ENCODE measurements around the gene FAM25G. TPM values are rescaled to one million over a fixed set of nuclear protein-coding genes. Genes with fewer than 3 reads are reported as not detected.

Gene FAM25G
- total and polyA plus RNA-seq, 2 of the 8 experiments (the other 6 are each of a cell fraction or from before 2014, with no cell fraction given): not detected

- TF ChIP-seq KDM5A (IDR thresholded peaks at IDR 0.05; ENCODE audit: low read length): no peak
These were observed 34.0 kb downstream of the FAM25G start (continued) for GRCh38 chr10:47457528-47457820.
